ENCODE results near the gene KDM1A.

Gene KDM1A

GRCh38 chr1:23013657-23014056 lies 5.6 kb upstream of the KDM1A start:
- no peak overlapping the region for H3K4me3 ChIP-seq (IDR thresholded peaks at IDR 0.05; ENCODE audit: insufficient read depth, low read depth, low read length)
- no peak overlapping the region for H3K27ac ChIP-seq
- no peak overlapping the region for H3K4me2 ChIP-seq
- H3K4me1 ChIP-seq (ENCODE audit: low read depth, poor library complexity, severe bottlenecking), result no peaks in the 10 kb centered on the region
- H2AFZ ChIP-seq (ENCODE audit: low read depth), result no peak overlapping the region
- no peak overlapping the region for H3K9ac ChIP-seq
- no peaks in the 10 kb centered on the region for H3K36me3 ChIP-seq (ENCODE audit: insufficient read depth)
- no peaks in the 10 kb centered on the region for H3K79me2 ChIP-seq (ENCODE audit: insufficient read depth, low read depth)
- no peaks in the 10 kb centered on the region for H3K27me3 ChIP-seq (ENCODE audit: insufficient read depth, low read depth)
- no peak for TF ChIP-seq CTCF (conservative IDR thresholded peaks at IDR 0.05; ENCODE audit: low read depth, low read length)
- no peaks in the 10 kb centered on the region for H4K20me1 ChIP-seq (ENCODE audit: insufficient read depth)

GRCh38 chr1:23018661-23019093 lies 591 bp upstream of the KDM1A start:
- Histone ChIP-seq H3K4me3 (IDR thresholded peaks at IDR 0.05; ENCODE audit: insufficient read depth, low read depth, low read length) (peak overlapping the region; percentile 2), H3K79me2 (ENCODE audit: insufficient read depth, low read depth) (peaks cover 41% of the 10 kb centered on the region), H3K4me2 (peak overlapping the region; percentile 87), H3K36me3 (ENCODE audit: insufficient read depth) (no peaks in the 10 kb centered on the region), H3K4me1 (ENCODE audit: low read depth, poor library complexity, severe bottlenecking) (peaks cover 10% of the 10 kb centered on the region), H3K27me3 (ENCODE audit: insufficient read depth, low read depth) (no peaks in the 10 kb centered on the region), H3K9ac (peak overlapping the region; percentile 93; the same call in 1 of the 2 replicates), H4K20me1 (ENCODE audit: insufficient read depth) (peaks cover 1% of the 10 kb centered on the region; the same call in 1 of the 2 replicates), H2AFZ (ENCODE audit: low read depth) (peak overlapping the region; percentile 95), H3K27ac (0 out of 2 replicates have a peak overlapping the region, but pooled peaks have one; percentile 71)
- no peak for TF ChIP-seq CTCF (conservative IDR thresholded peaks at IDR 0.05; ENCODE audit: low read depth, low read length)

- H3K27me3 ChIP-seq (ENCODE audit: insufficient read depth, low read depth), result no peaks in the 10 kb centered on the region
- TF ChIP-seq CTCF (conservative IDR thresholded peaks at IDR 0.05; ENCODE audit: low read depth, low read length), result no peak
- peaks cover 55% of the 10 kb centered on the region for H3K79me2 ChIP-seq (ENCODE audit: insufficient read depth, low read depth)
- peaks cover 15% of the 10 kb centered on the region for H3K4me1 ChIP-seq (ENCODE audit: low read depth, poor library complexity, severe bottlenecking)
- H3K4me3 ChIP-seq (IDR thresholded peaks at IDR 0.05; ENCODE audit: insufficient read depth, low read depth, low read length), result peak overlapping the region; percentile 89
- H2AFZ ChIP-seq (ENCODE audit: low read depth), result peak overlapping the region; percentile 42
- H3K9ac ChIP-seq, result peak overlapping the region; percentile 93
- peaks cover 3% of the 10 kb centered on the region; the same call in 1 of the 2 replicates for H4K20me1 ChIP-seq (ENCODE audit: insufficient read depth)
- H3K4me2 ChIP-seq, result peak overlapping the region; percentile 90
- H3K27ac ChIP-seq, result peak overlapping the region; percentile 71
- no peaks in the 10 kb centered on the region for H3K36me3 ChIP-seq (ENCODE audit: insufficient read depth)
These were observed 776 bp downstream of the KDM1A start for GRCh38 chr1:23019863-23020625.

- peaks cover 3% of the 10 kb centered on the region; the same call in 1 of the 2 replicates for H4K20me1 ChIP-seq (ENCODE audit: insufficient read depth)
- H3K27me3 ChIP-seq (ENCODE audit: insufficient read depth, low read depth), result no peaks in the 10 kb centered on the region
- H3K9ac ChIP-seq, result peak overlapping the region; percentile 93; the same call in 1 of the 2 replicates
- no peak overlapping the region for H3K4me3 ChIP-seq (IDR thresholded peaks at IDR 0.05; ENCODE audit: insufficient read depth, low read depth, low read length)
- H3K4me2 ChIP-seq, result peak overlapping the region; percentile 90
- no peak overlapping the region for H2AFZ ChIP-seq (ENCODE audit: low read depth)
- H3K27ac ChIP-seq, result no peak overlapping the region; the same call in 1 of the 2 replicates
- TF ChIP-seq CTCF (conservative IDR thresholded peaks at IDR 0.05; ENCODE audit: low read depth, low read length), result no peak
- H3K79me2 ChIP-seq (ENCODE audit: insufficient read depth, low read depth), result peaks cover 63% of the 10 kb centered on the region
- no peaks in the 10 kb centered on the region for H3K36me3 ChIP-seq (ENCODE audit: insufficient read depth)
- H3K4me1 ChIP-seq (ENCODE audit: low read depth, poor library complexity, severe bottlenecking), result peaks cover 15% of the 10 kb centered on the region
These were observed 1.6 kb downstream of the KDM1A start for GRCh38 chr1:23020706-23021405.

Measured in KMS-11 (cell line).